T-helper 22 cell (primary cell): Measurements from ENCODE around the gene C20orf204.

Experiments used
- DNase-seq: peaks from one replicate; pipeline ENCODE4 v3.0.0-alpha.2; 2020; ENCODE audit warnings: low read depth

The C20orf204 gene

GRCh38 chr20:64027981-64028685 is 7.8 kb upstream of the C20orf204 start:
- DNase-seq, result no peak

- DNase-seq, result no peak
These were observed 6.5 kb upstream of the C20orf204 start for GRCh38 chr20:64029293-64030117.

DNA sequence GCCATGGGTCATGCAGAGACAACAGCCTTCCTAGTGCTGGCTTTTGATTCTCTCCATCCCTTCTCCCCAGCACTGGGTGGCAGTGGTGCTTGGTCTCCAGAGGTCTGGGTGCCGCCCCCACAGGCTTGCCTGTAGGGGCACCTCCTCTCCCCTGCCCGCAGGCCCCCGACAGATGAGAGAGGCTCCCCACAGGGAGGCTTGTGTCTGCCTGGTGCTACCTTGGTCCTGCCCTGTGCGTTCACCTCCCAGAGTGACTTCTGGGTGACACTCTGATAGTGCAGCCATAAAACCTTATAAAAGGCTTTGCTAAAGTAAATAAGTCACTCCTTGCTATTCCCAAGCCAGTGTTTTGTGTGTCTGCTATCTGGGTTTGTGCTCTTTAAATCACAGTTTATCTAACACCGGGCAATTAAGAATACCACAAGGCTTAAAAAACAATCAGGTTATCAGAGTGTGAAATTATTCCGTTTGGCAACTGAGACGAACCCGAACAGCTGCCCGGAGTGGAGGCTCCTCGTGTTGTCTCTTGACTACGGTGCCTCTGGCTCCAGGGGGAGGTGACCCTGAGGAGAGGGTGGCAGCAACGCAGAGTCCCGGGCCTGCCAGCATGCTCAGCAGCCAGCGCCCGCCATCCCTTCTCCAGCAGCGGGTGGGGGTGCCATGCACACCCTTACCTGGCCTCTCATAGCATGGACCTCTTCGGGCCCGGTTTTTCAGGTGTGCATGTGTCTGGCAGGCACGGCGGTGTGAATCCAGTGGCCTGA is 5.4 kb upstream of the C20orf204 start:
- DNase-seq, result no peak

GRCh38 chr20:64031822-64032314 is 4.1 kb upstream of the C20orf204 start:
- no peak for DNase-seq

- DNase-seq, result no peak
These were observed 3.0 kb upstream of the C20orf204 start for GRCh38 chr20:64032706-64033624.

- no peak for DNase-seq
These were observed 1.9 kb upstream of the C20orf204 start for GRCh38 chr20:64033981-64034493.

- peak; percentile 32 for DNase-seq
These were observed 683 bp upstream of the C20orf204 start for GRCh38 chr20:64035066-64035932.

DNA sequence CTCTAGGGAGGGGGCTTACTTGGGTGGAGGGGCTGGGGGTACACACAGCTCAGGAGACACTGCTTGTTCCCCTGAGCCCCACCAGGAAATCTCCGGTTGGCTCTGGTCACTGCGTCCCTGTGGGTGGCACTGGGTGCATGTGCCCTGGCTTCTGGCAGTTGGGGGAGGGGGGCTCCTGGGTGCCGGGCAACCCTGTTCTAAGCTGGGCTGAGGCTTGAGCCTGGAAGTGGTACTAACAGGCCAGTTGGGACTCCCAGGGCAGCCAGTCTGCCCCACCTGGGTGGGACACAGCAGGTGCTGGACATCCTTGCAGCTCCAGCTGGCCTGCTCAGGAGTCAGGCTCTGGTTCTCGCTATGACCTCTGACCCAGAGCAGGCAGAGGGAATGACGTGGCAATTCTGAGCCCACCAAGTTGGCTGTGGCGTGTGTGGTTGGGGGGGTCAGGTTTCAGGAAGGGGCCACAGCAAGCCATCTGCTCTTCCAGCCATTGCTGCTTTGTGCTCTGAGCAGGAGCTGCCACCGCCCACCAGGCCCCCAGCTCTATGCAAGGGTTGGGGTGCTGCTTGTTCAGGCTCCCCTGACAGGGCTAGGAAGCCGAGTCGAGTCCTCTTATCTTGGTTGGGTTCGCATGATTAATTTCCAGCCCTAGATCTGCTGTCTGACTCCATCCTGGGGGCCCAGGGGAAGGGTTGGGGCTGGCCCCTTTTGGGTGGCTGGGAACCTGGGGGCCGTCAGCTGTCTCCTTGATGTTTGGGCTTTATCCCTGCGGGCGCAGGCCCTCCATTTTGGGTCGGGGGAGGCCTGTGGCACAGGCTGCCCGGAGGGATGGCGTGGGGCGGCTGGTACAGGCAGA is 590 bp downstream of the C20orf204 start:
- no peak for DNase-seq

GRCh38 chr20:64037199-64037497 is 1.2 kb downstream of the C20orf204 start:
- no peak for DNase-seq

DNA sequence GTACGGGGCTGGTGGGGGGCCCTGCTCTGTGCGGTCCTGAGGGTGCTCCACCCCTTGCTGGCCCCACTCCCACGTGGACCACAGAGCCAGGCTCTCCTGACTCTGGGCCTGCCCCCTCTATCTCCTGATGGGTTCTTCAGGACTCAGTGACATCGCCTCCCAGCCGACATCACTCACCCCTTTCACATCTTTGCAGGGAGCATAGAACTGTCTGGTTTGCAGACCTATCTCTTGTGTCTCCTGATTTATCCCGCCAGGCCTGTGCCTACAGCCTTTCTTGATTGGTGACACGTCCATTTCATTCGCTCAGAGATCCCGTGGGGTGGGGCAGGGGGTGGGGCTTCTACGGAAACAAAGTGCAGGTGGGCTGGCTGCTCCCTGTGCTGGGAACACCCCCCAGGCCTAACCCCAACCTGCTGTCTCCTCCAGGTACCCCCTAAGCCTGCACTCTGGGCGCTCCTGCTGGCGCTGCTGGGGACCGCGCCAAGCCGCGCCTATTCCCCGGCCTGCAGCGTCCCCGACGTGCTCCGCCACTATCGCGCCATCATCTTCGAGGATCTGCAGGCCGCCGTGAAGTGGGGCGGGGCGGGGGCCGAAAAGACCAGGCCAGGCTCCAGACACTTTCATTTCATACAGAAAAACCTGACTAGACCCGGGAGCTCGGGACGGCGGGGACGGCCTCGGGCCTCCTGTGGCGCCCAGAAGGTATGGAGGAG is 1.7 kb downstream of the C20orf204 start:
- DNase-seq, result no peak

GRCh38 chr20:64038224-64038564 is 2.2 kb downstream of the C20orf204 start:
- DNase-seq, result no peak

- DNase-seq, result peak; percentile 51
These were observed 2.7 kb downstream of the C20orf204 start for GRCh38 chr20:64038565-64039292.

GRCh38 chr20:64039293-64040160 is 3.5 kb downstream of the C20orf204 start:
- DNase-seq, result no peak

DNA sequence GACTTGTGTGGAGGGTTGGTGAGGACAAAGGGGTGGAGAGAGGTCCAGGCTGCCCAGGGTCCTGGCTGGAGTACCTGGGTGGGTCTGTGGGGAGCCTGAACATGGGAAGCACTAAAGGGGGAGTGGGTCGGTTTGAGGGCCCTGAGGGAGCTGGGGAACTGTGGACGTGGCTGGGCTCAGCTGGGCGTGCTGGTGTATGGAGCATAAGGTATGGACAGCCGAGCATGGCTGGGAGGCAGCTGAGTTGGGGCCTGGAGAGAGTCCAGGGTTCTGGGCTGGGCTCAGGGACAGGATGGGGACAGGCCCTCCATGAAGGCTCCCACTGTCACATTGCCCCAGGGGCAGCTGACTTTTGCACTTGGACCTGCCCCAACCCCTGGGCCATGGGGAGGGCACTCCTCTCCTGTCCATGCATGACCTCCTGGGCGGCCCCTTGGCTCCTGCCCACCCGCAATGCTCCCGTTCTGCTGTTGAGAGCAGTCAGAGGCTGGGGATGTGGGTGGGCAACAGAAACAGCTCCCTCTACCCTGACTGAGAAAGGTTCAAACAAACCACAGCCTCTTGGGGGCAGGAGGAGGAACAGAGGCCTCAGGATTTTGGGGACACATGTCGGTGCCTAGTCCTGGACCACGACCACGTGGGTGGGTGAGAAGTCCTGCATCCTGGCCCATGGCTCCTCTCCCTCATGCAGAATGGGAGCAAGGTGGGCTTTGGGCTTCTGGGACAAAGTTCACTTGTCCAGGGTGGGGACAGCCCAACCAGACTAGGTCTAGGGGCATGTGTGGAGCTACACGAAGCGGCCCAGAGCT is 4.5 kb downstream of the C20orf204 start:
- DNase-seq, result no peak

- DNase-seq, result no peak
These were observed 5.2 kb downstream of the C20orf204 start for GRCh38 chr20:64041040-64041780.

DNA sequence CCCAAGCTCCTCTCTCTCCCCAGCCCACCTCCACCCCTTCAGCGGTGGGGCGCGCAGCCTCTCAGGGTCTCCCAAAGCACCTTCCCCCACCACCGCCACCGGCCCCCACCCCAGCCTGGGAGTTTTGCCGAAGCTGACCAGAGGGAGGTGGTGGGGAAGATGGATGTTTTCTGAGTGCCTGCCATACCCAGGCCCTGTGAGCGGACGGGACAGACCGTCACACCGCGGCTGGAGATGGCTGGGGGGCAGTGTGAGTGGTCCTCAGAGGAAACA is 5.7 kb downstream of the C20orf204 start:
- no peak for DNase-seq
